ENCODE results near the gene GAS7. TPM values are rescaled to one million over a fixed set of nuclear protein-coding genes. Genes with fewer than 3 reads are reported as not detected.

The GAS7 gene
- total and polyA plus RNA-seq, 2 experiments from 2014 or later, result 1.9 to 10.7 TPM

DNA sequence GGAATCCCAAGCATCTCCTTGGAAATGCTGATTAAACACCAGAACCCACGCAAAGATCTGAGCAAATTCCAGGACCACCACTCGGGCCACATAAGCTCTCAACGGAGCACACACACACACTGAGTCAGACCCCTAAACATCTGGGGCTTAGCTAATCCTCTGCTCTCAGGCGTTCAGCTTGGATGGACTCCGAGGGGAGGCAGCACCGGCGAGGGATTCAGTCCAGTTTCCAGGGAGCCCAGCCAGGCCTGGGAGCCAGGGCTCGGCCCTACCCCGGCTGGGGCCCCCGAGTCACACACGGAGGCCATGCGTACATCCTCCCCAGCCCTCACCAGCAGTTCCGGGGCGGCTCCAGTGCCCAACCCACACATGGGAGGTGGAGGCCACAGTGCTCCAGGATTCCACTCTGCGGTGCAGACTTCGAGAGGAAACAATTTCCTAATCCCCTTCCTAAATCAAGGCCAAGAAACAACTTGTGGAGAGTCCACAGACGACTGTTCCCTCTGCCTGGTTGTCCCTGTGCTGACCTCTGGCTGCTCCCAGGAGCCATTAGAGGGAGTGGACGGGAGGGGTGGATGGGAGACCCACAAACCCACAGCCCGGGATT lies 70.5 kb downstream of the GAS7 start:
- Mint-ChIP-seq H3K27me3 (ENCODE audit: insufficient read depth, low read depth, poor library complexity) (peaks cover 5% of the 10 kb centered on the region), H3K36me3 (ENCODE audit: low read depth) (no peaks in the 10 kb centered on the region), H3K4me3 (no peak overlapping the region), H3K27ac (peak overlapping the region; percentile 80; the same call in 1 of the 2 replicates), H3K4me1 (peaks cover 25% of the 10 kb centered on the region), H3K9me3 (no peaks in the 10 kb centered on the region)
- no peaks in the 10 kb centered on the region for H3K9me2 ChIP-seq (ENCODE audit: insufficient read depth)
- H3K36me3 ChIP-seq (ENCODE audit: insufficient read depth), result 0 out of 2 replicates have a peak, but pooled peaks cover 5% of the 10 kb centered on the region
- 0 out of 2 replicates have a peak, but pooled peaks cover 4% of the 10 kb centered on the region for H3F3A ChIP-seq (replicated peaks; ENCODE audit: low read depth)
- H3K27ac ChIP-seq (ENCODE audit: low read depth), result peak overlapping the region; percentile 42; the same call in 1 of the 2 replicates
- H3K4me1 ChIP-seq (ENCODE audit: insufficient read depth), result peaks cover 9% of the 10 kb centered on the region; the same call in 1 of the 2 replicates
- H3K27me3 ChIP-seq (ENCODE audit: insufficient read depth), result no peaks in the 10 kb centered on the region
- peak; percentile 19 for DNase-seq (ENCODE audit: low spot score)
- ATAC-seq, result peak; percentile 37
- TF ChIP-seq JUNB (IDR thresholded peaks at IDR 0.05; ENCODE audit: unreplicated experiment) (no peak), CREB1 (CRISPR knock-in tag; IDR thresholded peaks at IDR 0.05; ENCODE audit: low read depth) (no peak)
- H3K4me3 ChIP-seq, result no peak overlapping the region
- H3K79me2 ChIP-seq (replicated peaks; ENCODE audit: insufficient read depth), result no peaks in the 10 kb centered on the region
- H3K4me2 ChIP-seq, result no peak overlapping the region
- peak overlapping the region; percentile 63; the same call in 1 of the 2 replicates for H2AFZ ChIP-seq
- no peaks in the 10 kb centered on the region for H4K20me1 ChIP-seq (replicated peaks; ENCODE audit: insufficient read depth)

GRCh38 chr17:10126616-10127501 lies 71.5 kb downstream of the GAS7 start:
- Histone ChIP-seq H3K4me1 (ENCODE audit: insufficient read depth) (peaks cover 9% of the 10 kb centered on the region; the same call in 1 of the 2 replicates), H3K27me3 (ENCODE audit: insufficient read depth) (no peaks in the 10 kb centered on the region), H3K9me2 (ENCODE audit: insufficient read depth) (no peaks in the 10 kb centered on the region), H4K20me1 (replicated peaks; ENCODE audit: insufficient read depth) (no peaks in the 10 kb centered on the region), H3K4me2 (no peak overlapping the region), H3K27ac (ENCODE audit: low read depth) (peak overlapping the region; percentile 42), H3K36me3 (ENCODE audit: insufficient read depth) (0 out of 2 replicates have a peak, but pooled peaks cover 5% of the 10 kb centered on the region), H3K4me3 (no peak overlapping the region), H3K79me2 (replicated peaks; ENCODE audit: insufficient read depth) (no peaks in the 10 kb centered on the region), H3F3A (replicated peaks; ENCODE audit: low read depth) (0 out of 2 replicates have a peak, but pooled peaks cover 4% of the 10 kb centered on the region), H2AFZ (peak overlapping the region; percentile 63; the same call in 1 of the 2 replicates)
- no peak overlapping the region for H3K4me3 Mint-ChIP-seq
- H3K36me3 Mint-ChIP-seq (ENCODE audit: low read depth), result no peaks in the 10 kb centered on the region
- H3K4me1 Mint-ChIP-seq, result peaks cover 30% of the 10 kb centered on the region
- peak; percentile 52 for ATAC-seq
- peaks cover 8% of the 10 kb centered on the region for H3K27me3 Mint-ChIP-seq (ENCODE audit: insufficient read depth, low read depth, poor library complexity)
- peak overlapping the region; percentile 49 for H3K27ac Mint-ChIP-seq
- H3K9me3 Mint-ChIP-seq, result no peaks in the 10 kb centered on the region
- DNase-seq (ENCODE audit: low spot score), result peak; percentile 23
- TF ChIP-seq STAT1 (IDR thresholded peaks at IDR 0.05; ENCODE audit: unreplicated experiment) (no peak), EZH2phosphoT487 (IDR thresholded peaks at IDR 0.05; ENCODE audit: unreplicated experiment) (no peak), JUNB (IDR thresholded peaks at IDR 0.05; ENCODE audit: unreplicated experiment) (no peak), CREB1 (CRISPR knock-in tag; IDR thresholded peaks at IDR 0.05; ENCODE audit: low read depth) (no peak), ZNF331 (CRISPR knock-in tag; IDR thresholded peaks at IDR 0.05; ENCODE audit: low read depth) (no peak), ETS1 (IDR thresholded peaks at IDR 0.05) (no peak)
- TF ChIP-seq, protein P1, sequence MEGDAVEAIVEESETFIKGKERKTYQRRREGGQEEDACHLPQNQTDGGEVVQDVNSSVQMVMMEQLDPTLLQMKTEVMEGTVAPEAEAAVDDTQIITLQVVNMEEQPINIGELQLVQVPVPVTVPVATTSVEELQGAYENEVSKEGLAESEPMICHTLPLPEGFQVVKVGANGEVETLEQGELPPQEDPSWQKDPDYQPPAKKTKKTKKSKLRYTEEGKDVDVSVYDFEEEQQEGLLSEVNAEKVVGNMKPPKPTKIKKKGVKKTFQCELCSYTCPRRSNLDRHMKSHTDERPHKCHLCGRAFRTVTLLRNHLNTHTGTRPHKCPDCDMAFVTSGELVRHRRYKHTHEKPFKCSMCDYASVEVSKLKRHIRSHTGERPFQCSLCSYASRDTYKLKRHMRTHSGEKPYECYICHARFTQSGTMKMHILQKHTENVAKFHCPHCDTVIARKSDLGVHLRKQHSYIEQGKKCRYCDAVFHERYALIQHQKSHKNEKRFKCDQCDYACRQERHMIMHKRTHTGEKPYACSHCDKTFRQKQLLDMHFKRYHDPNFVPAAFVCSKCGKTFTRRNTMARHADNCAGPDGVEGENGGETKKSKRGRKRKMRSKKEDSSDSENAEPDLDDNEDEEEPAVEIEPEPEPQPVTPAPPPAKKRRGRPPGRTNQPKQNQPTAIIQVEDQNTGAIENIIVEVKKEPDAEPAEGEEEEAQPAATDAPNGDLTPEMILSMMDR (conservative IDR thresholded peaks at IDR 0.05; ENCODE audit: low read depth in 2 of 2), result no peak
- TF ChIP-seq, protein P2, sequence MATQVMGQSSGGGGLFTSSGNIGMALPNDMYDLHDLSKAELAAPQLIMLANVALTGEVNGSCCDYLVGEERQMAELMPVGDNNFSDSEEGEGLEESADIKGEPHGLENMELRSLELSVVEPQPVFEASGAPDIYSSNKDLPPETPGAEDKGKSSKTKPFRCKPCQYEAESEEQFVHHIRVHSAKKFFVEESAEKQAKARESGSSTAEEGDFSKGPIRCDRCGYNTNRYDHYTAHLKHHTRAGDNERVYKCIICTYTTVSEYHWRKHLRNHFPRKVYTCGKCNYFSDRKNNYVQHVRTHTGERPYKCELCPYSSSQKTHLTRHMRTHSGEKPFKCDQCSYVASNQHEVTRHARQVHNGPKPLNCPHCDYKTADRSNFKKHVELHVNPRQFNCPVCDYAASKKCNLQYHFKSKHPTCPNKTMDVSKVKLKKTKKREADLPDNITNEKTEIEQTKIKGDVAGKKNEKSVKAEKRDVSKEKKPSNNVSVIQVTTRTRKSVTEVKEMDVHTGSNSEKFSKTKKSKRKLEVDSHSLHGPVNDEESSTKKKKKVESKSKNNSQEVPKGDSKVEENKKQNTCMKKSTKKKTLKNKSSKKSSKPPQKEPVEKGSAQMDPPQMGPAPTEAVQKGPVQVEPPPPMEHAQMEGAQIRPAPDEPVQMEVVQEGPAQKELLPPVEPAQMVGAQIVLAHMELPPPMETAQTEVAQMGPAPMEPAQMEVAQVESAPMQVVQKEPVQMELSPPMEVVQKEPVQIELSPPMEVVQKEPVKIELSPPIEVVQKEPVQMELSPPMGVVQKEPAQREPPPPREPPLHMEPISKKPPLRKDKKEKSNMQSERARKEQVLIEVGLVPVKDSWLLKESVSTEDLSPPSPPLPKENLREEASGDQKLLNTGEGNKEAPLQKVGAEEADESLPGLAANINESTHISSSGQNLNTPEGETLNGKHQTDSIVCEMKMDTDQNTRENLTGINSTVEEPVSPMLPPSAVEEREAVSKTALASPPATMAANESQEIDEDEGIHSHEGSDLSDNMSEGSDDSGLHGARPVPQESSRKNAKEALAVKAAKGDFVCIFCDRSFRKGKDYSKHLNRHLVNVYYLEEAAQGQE (IDR thresholded peaks at IDR 0.05; ENCODE audit: unreplicated experiment), result no peak
